H9 (cell line): ENCODE measurements around the gene PEMT. TPM values are rescaled to one million over a fixed set of nuclear protein-coding genes. Genes with fewer than 3 reads are reported as not detected.

Experiments
- DNase-seq: peaks from one replicate; pipeline ENCODE4 v3.0.0-alpha.2; 2017
- H2AFZ ChIP-seq: one replicate; pipeline ENCODE4 v1.6.1; 2013; ENCODE audit warnings: mild to moderate bottlenecking, low read length, control low read depth, moderate library complexity
- H2AK5ac ChIP-seq: 2 replicates; pipeline ENCODE4 v1.6.1; 2013; ENCODE audit warnings: low read length, control low read depth, mixed read lengths; ENCODE audit not compliant: insufficient read length
- H2BK120ac ChIP-seq: one replicate; pipeline ENCODE4 v1.6.1; 2013; ENCODE audit warnings: low read depth, mild to moderate bottlenecking, low read length, control low read depth, inconsistent platforms; ENCODE audit not compliant: poor library complexity, severe bottlenecking
- H2BK12ac ChIP-seq: 2 replicates; pipeline ENCODE4 v1.6.1; 2013; ENCODE audit warnings: low read length, control low read depth, mixed read lengths, low read depth; ENCODE audit not compliant: insufficient read length
- H2BK15ac ChIP-seq: 2 replicates; pipeline ENCODE4 v1.6.1; 2013; ENCODE audit warnings: low read depth, low read length, control low read depth
- H2BK20ac ChIP-seq: one replicate; pipeline ENCODE4 v1.6.1; 2013; ENCODE audit warnings: low read depth, mild to moderate bottlenecking, low read length, control low read depth, inconsistent platforms; ENCODE audit not compliant: poor library complexity, severe bottlenecking
- H2BK5ac ChIP-seq: 2 replicates; pipeline ENCODE4 v1.6.1; 2013; ENCODE audit warnings: low read length, control low read depth, mixed read lengths; ENCODE audit not compliant: insufficient read length
- H3K14ac ChIP-seq: 2 replicates; pipeline ENCODE4 v1.6.1; 2013; ENCODE audit warnings: low read length, control low read depth; ENCODE audit not compliant: insufficient read depth
- H3K18ac ChIP-seq: 2 replicates; pipeline ENCODE4 v1.6.1; 2013; ENCODE audit warnings: low read depth, mild to moderate bottlenecking, mixed read lengths, low read length, control low read depth; ENCODE audit not compliant: insufficient read length
- H3K23ac ChIP-seq: 2 replicates; pipeline ENCODE4 v1.6.1; 2013; ENCODE audit warnings: low read length, control low read depth, mixed read lengths, low read depth; ENCODE audit not compliant: insufficient read length
- H3K23me2 ChIP-seq: 2 replicates; pipeline ENCODE4 v1.6.1; 2013; ENCODE audit warnings: low read depth, mild to moderate bottlenecking, mixed read lengths, low read length, control low read depth; ENCODE audit not compliant: insufficient read length, poor library complexity, severe bottlenecking
- H3K27ac ChIP-seq: 2 replicates; pipeline ENCODE4 v1.5.1; 2013; ENCODE audit warnings: low read length, control low read depth, mixed read lengths, low read depth; ENCODE audit not compliant: insufficient read length
- H3K27me3 ChIP-seq: 2 replicates; pipeline ENCODE4 v1.6.1; 2013; ENCODE audit warnings: low read length, control low read depth, inconsistent platforms; ENCODE audit not compliant: insufficient read depth
- H3K4ac ChIP-seq: 2 replicates; pipeline ENCODE4 v1.6.1; 2013; ENCODE audit warnings: low read depth, mild to moderate bottlenecking, control low read depth, inconsistent platforms, low read length, moderate library complexity
- H3K4me1 ChIP-seq: 2 replicates; pipeline ENCODE4 v1.6.1; 2013; ENCODE audit warnings: low read length, control low read depth, inconsistent platforms; ENCODE audit not compliant: insufficient read depth
- H3K4me2 ChIP-seq: 2 replicates; pipeline ENCODE4 v1.6.1; 2013; ENCODE audit warnings: low read length, control low read depth, mixed read lengths; ENCODE audit not compliant: insufficient read length, insufficient read depth
- H3K56ac ChIP-seq: 2 replicates; pipeline ENCODE4 v1.6.1; 2013; ENCODE audit warnings: low read depth, mild to moderate bottlenecking, mixed read lengths, low read length, control low read depth; ENCODE audit not compliant: insufficient read length
- H3K79me1 ChIP-seq: 2 replicates; pipeline ENCODE4 v1.6.1; 2013; ENCODE audit warnings: low read depth, mild to moderate bottlenecking, moderate library complexity, low read length, control low read depth, inconsistent platforms; ENCODE audit not compliant: insufficient read depth, poor library complexity, severe bottlenecking
- H3K79me2 ChIP-seq: 2 replicates; pipeline ENCODE4 v1.6.1; 2013; ENCODE audit warnings: low read length, control low read depth, inconsistent platforms; ENCODE audit not compliant: insufficient read depth
- H3K9ac ChIP-seq: 2 replicates; pipeline ENCODE4 v1.6.1; 2013; ENCODE audit warnings: low read length, control low read depth, mixed read lengths; ENCODE audit not compliant: insufficient read length; ENCODE audit errors: extremely low read depth
- H3K9me3 ChIP-seq: one replicate; pipeline ENCODE4 v1.6.1; 2013; ENCODE audit warnings: low read depth, low read length, inconsistent platforms; ENCODE audit not compliant: control insufficient read depth
- H3T11ph ChIP-seq: one replicate; pipeline ENCODE4 v1.6.1; 2013; ENCODE audit warnings: mild to moderate bottlenecking, low read length, control low read depth, inconsistent platforms
- H4K20me1 ChIP-seq: one replicate; pipeline ENCODE4 v1.6.1; 2013; ENCODE audit not compliant: control insufficient read depth, insufficient read length, insufficient read depth
- H4K5ac ChIP-seq: 2 replicates; pipeline ENCODE4 v1.6.1; 2013; ENCODE audit warnings: low read depth, mild to moderate bottlenecking, mixed read lengths, low read length, control low read depth; ENCODE audit not compliant: insufficient read length
- H4K8ac ChIP-seq: replicated peaks from 2 replicates; pipeline ENCODE4 v1.6.1; 2013; ENCODE audit warnings: low read length, control low read depth, mixed read lengths, low read depth; ENCODE audit not compliant: insufficient read length
- H4K91ac ChIP-seq: 2 replicates; pipeline ENCODE4 v1.6.1; 2013; ENCODE audit warnings: low read depth, mild to moderate bottlenecking, moderate library complexity, mixed read lengths, low read length, control low read depth; ENCODE audit not compliant: insufficient read length
- H3K27ac Mint-ChIP-seq, 3 experiments: 2 replicates in 2 of 3; 3 replicates in 1 of 3; pipeline ENCODE4 v1.8.0; 2020 to 2021; ENCODE audit warnings: mixed read lengths in 3 of 3, mild to moderate bottlenecking in 1 of 3, moderate library complexity in 1 of 3
- H3K27me3 Mint-ChIP-seq: 2 replicates; pipeline ENCODE4 v1.8.0; 2021; ENCODE audit warnings: low read depth, mild to moderate bottlenecking, moderate library complexity, mixed read lengths
- H3K36me3 Mint-ChIP-seq, 3 experiments: 2 replicates in 2 of 3; 3 replicates in 1 of 3; pipeline ENCODE4 v1.8.0; 2020 to 2021; ENCODE audit warnings: low read depth in 3 of 3, mixed read lengths in 3 of 3; ENCODE audit not compliant: insufficient read depth in 1 of 3
- H3K4me1 Mint-ChIP-seq, 2 experiments: 2 replicates each; pipeline ENCODE4 v1.8.0; 2020; ENCODE audit warnings: mixed read lengths in 2 of 2
- H3K4me3 Mint-ChIP-seq, 2 experiments: 2 replicates in 1 of 2; 3 replicates in 1 of 2; pipeline ENCODE4 v1.8.0; 2020 to 2021; ENCODE audit warnings: mild to moderate bottlenecking in 2 of 2, mixed read lengths in 2 of 2, moderate library complexity in 1 of 2
- H3K9me3 Mint-ChIP-seq, 2 experiments: 2 replicates in 1 of 2; 3 replicates in 1 of 2; pipeline ENCODE4 v1.8.0; 2020; ENCODE audit warnings: mild to moderate bottlenecking in 2 of 2, mixed read lengths in 2 of 2, moderate library complexity in 1 of 2
- WGBS: extraction: QIAGEN DNeasy Blood & Tissue Kit; methylation state at CpG from one replicate; pipeline ENCODE4 v1.1.7; 2013; ENCODE audit warnings: missing lambda C conversion rate, low lambda C conversion rate, mixed read lengths; ENCODE audit not compliant: insufficient read length; ENCODE audit errors: extremely low coverage; 5-methylcytosine and 5-hydroxymethylcytosine counted together
- total RNA-seq: library from RNA; stranded (reverse); gene quantifications from 2 replicates; pipeline ENCODE4 v1.2.1, GENCODE V29; 2021
- TF ChIP-seq, protein P1 (sequence below): fragments of 200-600 bp; sonication (generic); conservative IDR thresholded peaks from 3 replicates; pipeline ENCODE4 v1.8.0; 2021; ENCODE audit warnings: antibody characterized with exemption, mild to moderate bottlenecking

Gene PEMT
- total RNA-seq, 1 experiment from 2014 or later, result 63.2 TPM

DNA sequence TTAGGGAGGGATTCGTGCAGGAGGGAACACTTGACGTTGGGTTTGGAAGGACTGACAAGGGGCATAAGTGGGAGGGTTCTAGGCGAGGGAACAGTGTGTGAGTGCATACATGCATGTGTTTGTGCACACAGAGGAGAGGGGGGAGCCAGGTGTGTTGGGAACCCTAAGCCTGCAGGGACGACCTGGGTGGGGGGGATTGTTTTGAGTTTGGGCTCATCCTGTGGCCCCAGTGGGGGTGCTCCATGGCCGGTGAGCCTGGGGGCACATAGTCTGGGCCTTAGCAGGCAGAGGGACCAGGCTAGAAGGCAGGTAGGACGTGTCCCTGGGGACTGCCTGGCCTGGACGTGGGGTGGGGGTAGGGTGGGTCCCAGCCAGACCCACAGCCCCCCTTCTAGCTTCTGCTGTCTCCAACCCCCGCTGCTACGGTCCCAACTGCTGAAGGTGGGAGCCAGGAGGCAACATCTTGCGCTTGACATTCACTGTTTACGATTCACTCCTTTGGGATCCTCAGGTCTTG is 83.4 kb downstream of the PEMT start:
- Histone ChIP-seq H4K5ac (no peak overlapping the region), H3K4ac (no peak overlapping the region), H3K4me2 (no peak overlapping the region), H3K23me2 (no peaks in the 10 kb centered on the region), H2BK5ac (no peak overlapping the region), H2BK20ac (no peak overlapping the region), H2BK120ac (no peak overlapping the region), H3K18ac (no peak overlapping the region), H4K8ac (no peak overlapping the region), H3K79me1 (no peaks in the 10 kb centered on the region), H3K23ac (no peak overlapping the region), H3K9ac (no peak overlapping the region), H2AFZ (no peak overlapping the region), H3K9me3 (no peaks in the 10 kb centered on the region), H3K4me1 (no peaks in the 10 kb centered on the region), H3K56ac (no peak overlapping the region), H4K20me1 (no peaks in the 10 kb centered on the region), H3T11ph (no peak overlapping the region), H2AK5ac (no peak overlapping the region), H3K27me3 (no peaks in the 10 kb centered on the region), H3K27ac (no peak overlapping the region), H4K91ac (no peak overlapping the region), H2BK15ac (no peak overlapping the region), H3K79me2 (no peaks in the 10 kb centered on the region), H3K14ac (no peak overlapping the region), H2BK12ac (no peak overlapping the region)
- Mint-ChIP-seq H3K27ac (peak overlapping the region; percentile 28 to 55 (median 30); a peak in 2 of 7 replicates), H3K4me3 (no peak overlapping the region; a peak in 1 of 5 replicates), H3K27me3 (no peaks in the 10 kb centered on the region), H3K4me1 (peaks cover 8 to 16% of the 10 kb centered on the region in 2 experiments; a peak in 3 of 4 replicates), H3K36me3 (no peaks in the 10 kb centered on the region), H3K9me3 (no peaks in the 10 kb centered on the region)
- WGBS, result no CpG with 5 or more reads among the region's 11 CpGs
- DNase-seq, result no peak
- TF ChIP-seq, protein P1, sequence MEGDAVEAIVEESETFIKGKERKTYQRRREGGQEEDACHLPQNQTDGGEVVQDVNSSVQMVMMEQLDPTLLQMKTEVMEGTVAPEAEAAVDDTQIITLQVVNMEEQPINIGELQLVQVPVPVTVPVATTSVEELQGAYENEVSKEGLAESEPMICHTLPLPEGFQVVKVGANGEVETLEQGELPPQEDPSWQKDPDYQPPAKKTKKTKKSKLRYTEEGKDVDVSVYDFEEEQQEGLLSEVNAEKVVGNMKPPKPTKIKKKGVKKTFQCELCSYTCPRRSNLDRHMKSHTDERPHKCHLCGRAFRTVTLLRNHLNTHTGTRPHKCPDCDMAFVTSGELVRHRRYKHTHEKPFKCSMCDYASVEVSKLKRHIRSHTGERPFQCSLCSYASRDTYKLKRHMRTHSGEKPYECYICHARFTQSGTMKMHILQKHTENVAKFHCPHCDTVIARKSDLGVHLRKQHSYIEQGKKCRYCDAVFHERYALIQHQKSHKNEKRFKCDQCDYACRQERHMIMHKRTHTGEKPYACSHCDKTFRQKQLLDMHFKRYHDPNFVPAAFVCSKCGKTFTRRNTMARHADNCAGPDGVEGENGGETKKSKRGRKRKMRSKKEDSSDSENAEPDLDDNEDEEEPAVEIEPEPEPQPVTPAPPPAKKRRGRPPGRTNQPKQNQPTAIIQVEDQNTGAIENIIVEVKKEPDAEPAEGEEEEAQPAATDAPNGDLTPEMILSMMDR, result no peak
